Keratinocyte (primary cell): Measurements from ENCODE around the gene GLRB. TPM values are rescaled to one million over a fixed set of nuclear protein-coding genes. Genes with fewer than 3 reads are reported as not detected.
A peak's percentile ranks its signal among the peaks of the same experiment; 100 is the strongest.

Experiments used
- DNase-seq: peaks from one replicate; pipeline ENCODE4 v3.0.0-alpha.2; 2011; ENCODE audit warnings: low read depth, missing footprints, low spot score
- FAIRE-seq: peaks from 2 replicates; lab custom pipeline; 2011; peaks lifted over from hg19 to GRCh38; lab: Jason Lieb, UNC
- H2AFZ ChIP-seq: 2 replicates; pipeline ENCODE4 v1.6.0; 2012; ENCODE audit warnings: low read length, control low read depth, inconsistent platforms; ENCODE audit not compliant: control insufficient read depth
- H3K27ac ChIP-seq: 2 replicates; pipeline ENCODE4 v1.5.1; 2011; ENCODE audit warnings: low read length; ENCODE audit not compliant: control insufficient read depth, insufficient read depth
- H3K27me3 ChIP-seq: 3 replicates; pipeline ENCODE4 v1.6.0; 2011; ENCODE audit warnings: low read length; ENCODE audit not compliant: control insufficient read depth, insufficient read depth; ENCODE audit errors: extremely low read depth
- H3K36me3 ChIP-seq, 2 experiments: 2 replicates in 1 of 2; 3 replicates in 1 of 2; pipeline ENCODE4 v1.5.1; 2011; ENCODE audit warnings: low read length in 2 of 2, mild to moderate bottlenecking in 1 of 2; ENCODE audit not compliant: control insufficient read depth in 2 of 2, insufficient read depth in 2 of 2; ENCODE audit errors: extremely low read depth in 1 of 2
- H3K4me1 ChIP-seq: 3 replicates; pipeline ENCODE4 v1.5.1; 2011; ENCODE audit warnings: low read length; ENCODE audit not compliant: control insufficient read depth, insufficient read depth; ENCODE audit errors: extremely low read depth
- H3K4me2 ChIP-seq: 3 replicates; pipeline ENCODE4 v1.6.0; 2011; ENCODE audit warnings: low read depth, low read length; ENCODE audit not compliant: control insufficient read depth, insufficient read depth; ENCODE audit errors: extremely low read depth
- H3K4me3 ChIP-seq, 3 experiments: fragments of 200-600 bp in 1 of 3; sonication (generic) in 1 of 3; 2 replicates in 2 of 3; 3 replicates in 1 of 3; pipeline ENCODE4 v1.5.1; 2011 to 2016; ENCODE audit warnings: low read length in 3 of 3, mild to moderate bottlenecking in 3 of 3, control low read depth in 2 of 3, inconsistent platforms in 1 of 3, low read depth in 1 of 3, mixed read lengths in 1 of 3, mixed run types in 1 of 3, moderate library complexity in 1 of 3; ENCODE audit not compliant: control insufficient read depth in 2 of 3, insufficient read depth in 2 of 3; ENCODE audit errors: extremely low read depth in 1 of 3
- H3K79me2 ChIP-seq: 2 replicates; pipeline ENCODE4 v1.6.0; 2012; ENCODE audit warnings: low read length; ENCODE audit not compliant: control insufficient read depth, insufficient read depth
- H3K9ac ChIP-seq: 3 replicates; pipeline ENCODE4 v1.6.0; 2011; ENCODE audit warnings: low read length; ENCODE audit not compliant: control insufficient read depth, insufficient read depth; ENCODE audit errors: extremely low read depth
- H3K9me1 ChIP-seq: 3 replicates; pipeline ENCODE4 v1.6.0; 2011; ENCODE audit warnings: low read length; ENCODE audit not compliant: control insufficient read depth, insufficient read depth; ENCODE audit errors: extremely low read depth
- H3K9me3 ChIP-seq: 2 replicates; pipeline ENCODE4 v1.5.1; 2012; ENCODE audit warnings: low read depth, low read length; ENCODE audit not compliant: control insufficient read depth
- H4K20me1 ChIP-seq: 3 replicates; pipeline ENCODE4 v1.6.0; 2011; ENCODE audit warnings: low read length; ENCODE audit not compliant: control insufficient read depth, insufficient read depth; ENCODE audit errors: extremely low read depth
- EZH2 ChIP-seq: IDR thresholded peaks from one replicate; pipeline ENCODE4 v1.6.1; 2012; ENCODE audit warnings: inconsistent platforms, mild to moderate bottlenecking, low read length, moderate library complexity
- dilution Hi-C: fragments of 300-500 bp; cut with MboI; formaldehyde crosslinking; loops from one replicate; pipeline ENCODE4 v1.7.0; 2020; ENCODE audit warnings: low sequenced_read_pairs; ENCODE audit not compliant: extremely low pct_ligation_motif_present
- polyA plus RNA-seq, 5 experiments: library from polyadenylated mRNA; depleted of rRNA in 3 of 5; stranded (reverse) in 3 of 5; stranded (forward) in 1 of 5; unstranded in 1 of 5; fragments of >200 nt; gene quantifications; 1 replicate in 1 of 5; 2 replicates in 3 of 5; 3 replicates in 1 of 5; pipeline versions ENCODE4 v1.2.1 to v1.2.3, GENCODE V29; 2011 to 2012; ENCODE audit warnings: missing spikeins in 2 of 5, low read depth in 1 of 5, low replicate concordance in 1 of 5
- TF ChIP-seq, protein P1 (sequence below), 3 experiments: IDR thresholded peaks in 1 of 3; conservative IDR thresholded peaks in 1 of 3; optimal IDR thresholded peaks in 1 of 3; 2 replicates in 2 of 3; 3 replicates in 1 of 3; pipeline versions ENCODE3 to v1.5.1; 2011; ENCODE audit warnings: low read length in 3 of 3, mild to moderate bottlenecking in 3 of 3, moderate library complexity in 2 of 3, control low read depth in 1 of 3, inconsistent platforms in 1 of 3; ENCODE audit not compliant: insufficient read depth in 2 of 3; ENCODE audit errors: extremely low read depth in 1 of 3

GLRB gene
- polyA plus RNA-seq, 1 donor (not counting 4 experiments of a cell fraction or from before 2014, with no cell fraction given) = 1.0 TPM

DNA sequence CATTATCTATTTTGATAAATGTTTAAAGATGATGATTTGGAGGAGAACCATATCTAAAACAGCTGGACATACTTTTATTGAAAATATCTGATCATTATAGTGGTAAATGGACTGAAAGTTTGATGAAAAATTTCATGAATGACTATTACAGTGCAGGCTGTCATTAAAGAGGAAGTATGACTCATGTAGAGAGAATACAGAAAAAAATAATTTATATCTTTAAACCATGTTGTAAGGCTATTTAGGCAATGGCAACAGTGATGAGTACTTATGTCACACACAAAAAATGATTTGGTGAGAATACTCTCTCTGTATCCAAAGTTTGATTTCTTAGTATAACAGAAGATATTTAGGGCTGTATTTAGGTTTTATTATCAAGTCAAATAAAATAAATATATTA lies 3.9 kb upstream of the GLRB start:
- no peaks in the 10 kb centered on the region for H4K20me1 ChIP-seq
- peaks cover 18% of the 10 kb centered on the region for H3K4me1 ChIP-seq
- H3K9me1 ChIP-seq = no peaks in the 10 kb centered on the region
- H3K9me3 ChIP-seq = no peaks in the 10 kb centered on the region
- no peak overlapping the region for H3K27ac ChIP-seq
- TF ChIP-seq, protein P1, sequence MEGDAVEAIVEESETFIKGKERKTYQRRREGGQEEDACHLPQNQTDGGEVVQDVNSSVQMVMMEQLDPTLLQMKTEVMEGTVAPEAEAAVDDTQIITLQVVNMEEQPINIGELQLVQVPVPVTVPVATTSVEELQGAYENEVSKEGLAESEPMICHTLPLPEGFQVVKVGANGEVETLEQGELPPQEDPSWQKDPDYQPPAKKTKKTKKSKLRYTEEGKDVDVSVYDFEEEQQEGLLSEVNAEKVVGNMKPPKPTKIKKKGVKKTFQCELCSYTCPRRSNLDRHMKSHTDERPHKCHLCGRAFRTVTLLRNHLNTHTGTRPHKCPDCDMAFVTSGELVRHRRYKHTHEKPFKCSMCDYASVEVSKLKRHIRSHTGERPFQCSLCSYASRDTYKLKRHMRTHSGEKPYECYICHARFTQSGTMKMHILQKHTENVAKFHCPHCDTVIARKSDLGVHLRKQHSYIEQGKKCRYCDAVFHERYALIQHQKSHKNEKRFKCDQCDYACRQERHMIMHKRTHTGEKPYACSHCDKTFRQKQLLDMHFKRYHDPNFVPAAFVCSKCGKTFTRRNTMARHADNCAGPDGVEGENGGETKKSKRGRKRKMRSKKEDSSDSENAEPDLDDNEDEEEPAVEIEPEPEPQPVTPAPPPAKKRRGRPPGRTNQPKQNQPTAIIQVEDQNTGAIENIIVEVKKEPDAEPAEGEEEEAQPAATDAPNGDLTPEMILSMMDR (optimal IDR thresholded peaks at IDR 0.05 in 1 of 3, IDR thresholded peaks at IDR 0.05 in 1 of 3, conservative IDR thresholded peaks at IDR 0.05 in 1 of 3; ENCODE audit: extremely low read depth in 1 of 3, insufficient read depth in 2 of 3, low read length in 3 of 3) = no peak
- TF ChIP-seq EZH2 = no peak
- no peak overlapping the region for H3K4me3 ChIP-seq
- dilution Hi-C loops = no loop called here
- DNase-seq = no peak
- H3K27me3 ChIP-seq = no peaks in the 10 kb centered on the region
- H3K9ac ChIP-seq = no peak overlapping the region
- no peaks in the 10 kb centered on the region for H3K79me2 ChIP-seq
- no peak overlapping the region for H3K4me2 ChIP-seq
- no peaks in the 10 kb centered on the region for H3K36me3 ChIP-seq
- no peak overlapping the region for H2AFZ ChIP-seq
- no peak for FAIRE-seq

DNA sequence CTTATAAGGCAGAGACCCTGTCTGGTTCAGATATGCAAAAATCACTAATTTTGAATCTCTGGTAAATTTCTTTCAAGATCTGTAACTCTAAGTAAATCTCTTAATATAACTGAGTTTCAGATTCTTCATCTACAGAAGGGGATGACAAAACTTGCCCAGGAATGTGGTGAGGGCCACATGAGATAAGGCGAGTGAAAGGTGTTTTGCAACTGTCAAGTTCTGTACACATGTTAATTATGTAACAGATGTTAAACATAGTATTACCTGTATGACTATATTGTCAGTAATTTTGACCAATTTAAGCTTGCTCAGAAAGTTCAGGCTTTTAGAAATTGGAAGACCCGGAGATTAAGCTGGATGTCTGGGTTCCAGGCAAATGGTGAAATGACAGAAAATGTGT lies 549 bp upstream of the GLRB start:
- FAIRE-seq (peak; percentile 17), DNase-seq (no peak)
- H3K9me1 ChIP-seq = no peaks in the 10 kb centered on the region
- no peaks in the 10 kb centered on the region for H4K20me1 ChIP-seq
- no peaks in the 10 kb centered on the region for H3K36me3 ChIP-seq
- no peak overlapping the region for H3K27ac ChIP-seq
- TF ChIP-seq, protein P1 (optimal IDR thresholded peaks at IDR 0.05 in 1 of 3, IDR thresholded peaks at IDR 0.05 in 1 of 3, conservative IDR thresholded peaks at IDR 0.05 in 1 of 3; ENCODE audit: extremely low read depth in 1 of 3, insufficient read depth in 2 of 3, low read length in 3 of 3) = no peak
- TF ChIP-seq EZH2 = no peak
- H3K4me2 ChIP-seq = peak overlapping the region; percentile 94
- H3K9ac ChIP-seq = no peak overlapping the region
- no peaks in the 10 kb centered on the region for H3K79me2 ChIP-seq
- H3K9me3 ChIP-seq = no peaks in the 10 kb centered on the region
- dilution Hi-C loops = no loop called here
- no peaks in the 10 kb centered on the region for H3K27me3 ChIP-seq
- peak overlapping the region; percentile 91 for H2AFZ ChIP-seq
- peak overlapping the region; percentile 57 to 69 (median 57) for H3K4me3 ChIP-seq
- peaks cover 18% of the 10 kb centered on the region for H3K4me1 ChIP-seq
